SH-SY5Y (cell line): Measurements from ENCODE around the gene MTSS2.
A peak's percentile ranks its signal among the peaks of the same experiment; 100 is the strongest.

ENCODE experiments used
- GATA2 ChIP-seq: IDR thresholded peaks from 2 replicates; pipeline ENCODE4 v1.6.1; 2011; ENCODE audit warnings: mild to moderate bottlenecking, low read depth, low read length
- GATA3 ChIP-seq: IDR thresholded peaks from 2 replicates; pipeline ENCODE4 v1.6.1; 2011; ENCODE audit warnings: low read depth, mild to moderate bottlenecking, low read length, moderate library complexity

The MTSS2 gene

DNA sequence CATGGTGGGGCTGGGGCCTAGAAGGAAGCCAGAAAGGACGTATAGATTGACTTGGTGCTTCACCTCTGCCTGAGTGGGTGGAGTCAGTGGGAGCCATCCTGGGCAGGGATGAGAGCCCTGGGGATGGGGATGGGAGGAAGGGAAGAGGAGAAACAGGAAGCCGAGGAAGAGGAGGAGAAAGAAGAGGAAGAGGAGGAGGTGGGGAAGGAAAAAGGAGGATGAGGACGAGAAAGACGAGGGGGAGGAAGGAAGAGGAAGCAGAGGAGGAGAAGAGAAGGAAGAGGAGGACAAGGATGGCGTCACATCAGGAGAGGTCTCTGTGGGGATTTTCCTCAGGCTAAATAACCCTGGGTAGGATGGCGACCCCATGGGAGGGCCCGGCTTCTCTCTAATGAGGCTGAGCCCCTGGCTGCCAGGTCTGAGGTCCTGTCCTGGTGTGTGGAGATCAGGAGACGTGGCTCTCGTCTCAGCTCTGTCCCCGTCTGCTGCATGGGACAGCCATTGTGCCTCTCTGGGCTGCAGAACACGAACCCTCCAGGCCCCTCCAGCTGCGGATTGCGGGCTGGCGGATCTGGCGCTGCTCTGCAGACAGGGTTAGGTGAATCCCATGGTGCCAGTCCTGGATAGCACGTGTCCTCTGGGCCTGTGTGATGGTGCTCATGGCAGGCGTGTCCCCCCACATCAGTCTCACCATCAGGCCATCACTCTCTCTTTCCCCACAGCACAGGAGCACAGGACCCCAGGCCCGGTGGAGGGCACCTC, 35.5 kb upstream of the MTSS2 start:
- TF ChIP-seq GATA3 (no peak), GATA2 (no peak)

DNA sequence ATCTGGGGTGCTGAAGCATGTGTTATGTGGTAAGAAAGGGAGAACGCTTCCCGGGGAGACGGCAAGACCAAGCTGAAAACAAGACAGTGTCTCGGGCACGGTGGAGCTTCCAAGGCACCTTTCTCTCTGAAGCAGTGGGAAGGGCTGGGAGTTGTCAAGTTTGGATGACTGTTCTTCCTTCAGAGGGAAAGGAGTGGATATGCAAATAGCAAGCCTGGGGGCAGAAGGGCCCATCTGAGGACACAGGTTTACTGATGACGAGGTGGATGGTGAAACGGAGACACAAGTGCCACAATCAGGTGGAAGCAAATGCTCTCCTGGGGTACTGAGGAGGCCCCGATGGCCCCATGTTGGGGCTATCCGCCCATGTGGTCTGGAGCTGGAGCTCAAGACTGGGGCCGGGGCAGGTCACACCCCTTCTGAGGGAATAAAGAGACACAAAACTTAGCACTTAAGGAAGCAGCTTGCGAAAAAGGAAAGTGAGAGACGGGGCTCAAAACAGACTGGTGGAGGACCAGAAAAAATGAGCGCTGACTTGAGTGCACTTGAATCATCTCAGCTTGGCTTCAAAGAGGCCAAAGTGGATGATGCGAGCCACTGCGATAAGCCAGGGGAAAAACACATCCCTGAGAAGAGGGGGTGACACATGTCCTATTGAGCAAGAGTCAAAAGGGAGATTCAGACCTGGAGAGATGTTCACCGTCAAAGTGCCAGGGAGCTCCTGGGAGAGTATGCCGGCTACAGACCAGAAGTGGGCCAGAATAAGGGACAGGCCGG, 34.8 kb upstream of the MTSS2 start:
- no peak for TF ChIP-seq GATA2
- no peak for TF ChIP-seq GATA3

DNA sequence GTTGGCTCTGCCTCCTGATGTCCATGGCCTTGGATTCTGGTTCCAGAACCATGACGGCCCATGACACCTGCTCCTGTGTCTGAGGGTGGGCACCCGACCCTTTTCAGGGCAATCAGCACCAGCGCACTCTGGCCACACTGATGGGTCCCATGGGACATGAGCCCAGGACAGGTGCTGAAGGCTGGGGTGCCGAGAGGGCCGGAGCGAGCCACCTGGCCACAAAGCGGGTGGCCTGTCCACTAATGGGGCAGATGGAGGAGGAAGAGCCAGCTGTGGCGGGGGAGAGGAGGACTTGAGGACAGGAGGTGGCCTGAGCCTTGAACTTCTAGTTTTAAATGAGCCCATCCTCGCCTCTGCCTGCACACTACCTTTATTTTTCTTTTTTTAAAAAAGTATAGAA, 31.2 kb upstream of the MTSS2 start:
- TF ChIP-seq GATA2 (no peak), GATA3 (no peak)

DNA sequence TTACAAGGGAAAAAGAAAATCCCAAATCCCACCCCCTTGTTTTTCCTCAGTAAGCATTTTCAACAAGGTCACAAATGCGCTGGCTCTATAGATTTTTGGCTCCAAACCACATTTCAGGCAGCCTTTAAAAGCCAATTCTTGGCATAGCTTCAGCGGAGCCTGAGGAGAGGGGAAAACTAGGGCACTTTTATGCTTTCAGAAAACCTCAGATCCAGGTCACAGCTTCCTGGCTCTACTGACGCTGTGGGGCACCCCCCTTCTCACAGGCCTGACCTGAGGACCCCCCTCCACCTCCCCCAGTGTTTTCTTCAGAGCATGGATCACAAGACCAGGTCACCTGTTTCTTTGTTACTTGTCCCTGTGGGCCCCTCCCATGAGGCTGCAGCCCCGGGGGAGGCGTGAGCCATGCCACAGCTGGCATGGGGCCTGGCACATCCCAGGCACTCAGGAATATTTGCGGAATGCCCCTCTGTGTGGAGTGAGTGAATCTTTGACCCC, 30.1 kb upstream of the MTSS2 start:
- no peak for TF ChIP-seq GATA3
- TF ChIP-seq GATA2, result no peak

DNA sequence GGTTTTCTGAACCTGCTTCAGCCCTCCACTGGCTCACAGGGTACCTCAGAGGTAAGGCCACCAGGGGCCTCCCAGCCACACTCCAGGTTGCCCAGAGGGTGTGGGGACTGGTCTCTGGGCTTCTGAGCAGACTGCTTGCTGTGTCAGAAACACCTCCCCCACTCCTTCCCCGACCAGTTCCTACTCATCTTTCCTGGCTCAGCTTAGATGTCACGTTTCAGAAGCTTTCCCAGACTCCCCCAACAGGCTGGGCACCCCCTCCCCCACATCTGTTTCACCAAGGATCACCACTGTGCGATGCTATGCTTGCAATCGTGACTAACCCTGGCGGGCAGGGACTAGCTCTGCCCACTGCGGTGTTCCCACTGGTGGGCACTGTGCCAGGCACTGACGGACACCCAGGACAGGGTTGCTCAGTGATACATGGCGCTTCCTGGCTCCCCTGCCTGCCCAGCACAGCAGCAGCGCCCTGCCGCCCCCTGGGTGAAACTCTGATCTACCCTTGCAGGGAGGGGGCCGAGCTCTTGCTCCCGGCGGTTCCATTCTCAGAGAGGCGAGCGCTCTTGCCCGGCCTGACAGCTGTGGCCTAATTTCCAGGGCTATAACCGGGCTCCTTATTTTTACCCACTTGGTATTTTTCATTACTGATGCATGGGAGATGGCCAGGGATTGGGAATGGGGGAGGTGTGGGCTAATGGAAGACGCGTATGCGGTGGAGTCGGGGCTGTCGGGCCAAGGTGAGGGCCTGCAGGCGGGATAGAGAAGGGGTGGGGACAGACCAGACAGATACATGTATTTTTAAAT, 29.4 kb upstream of the MTSS2 start:
- no peak for TF ChIP-seq GATA3
- TF ChIP-seq GATA2, result no peak

DNA sequence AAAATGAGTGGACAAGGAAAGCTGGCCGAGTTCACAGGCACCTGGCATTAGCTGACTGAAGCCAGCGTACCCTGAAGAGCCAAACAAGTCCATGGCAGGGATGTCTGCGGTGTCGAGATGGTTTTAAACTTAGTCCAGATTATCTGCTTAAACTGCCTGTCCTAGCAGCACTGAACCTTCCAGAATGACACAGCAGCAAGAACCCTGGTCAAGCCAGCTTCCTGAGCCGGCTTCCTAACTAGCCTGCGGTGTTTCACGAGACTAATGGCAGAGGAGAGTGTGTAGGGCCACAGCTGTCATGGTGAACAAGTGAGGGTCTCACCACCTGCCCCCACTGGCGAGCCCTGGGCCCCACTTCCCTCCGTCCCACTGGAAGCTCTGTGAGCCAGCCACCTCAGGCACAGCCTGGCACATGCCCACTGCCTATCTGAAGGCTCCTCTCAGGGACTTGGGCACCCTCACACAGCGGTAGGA, 28.8 kb upstream of the MTSS2 start:
- TF ChIP-seq GATA3, result no peak

DNA sequence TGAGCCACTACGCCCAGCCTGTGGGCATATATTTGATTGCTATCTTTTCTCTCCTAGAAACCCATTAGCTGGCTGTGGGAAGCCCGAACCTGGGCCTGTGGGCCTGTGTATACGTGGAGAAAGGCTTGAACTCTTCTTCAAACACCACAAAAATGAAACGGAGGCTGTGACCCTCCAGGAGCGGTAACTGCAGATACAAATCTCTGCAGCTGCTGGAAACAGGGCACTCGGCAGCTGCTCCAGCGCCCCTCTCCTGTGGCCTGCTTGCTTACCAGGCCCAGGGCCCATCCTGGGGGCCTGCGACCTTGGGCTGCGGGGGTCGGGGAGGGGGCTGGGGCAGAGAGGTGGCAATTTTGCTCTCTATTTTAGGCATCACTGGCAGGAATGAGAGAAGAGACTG, 28.0 kb upstream of the MTSS2 start:
- TF ChIP-seq GATA3 (no peak; the same call in 1 of the 2 replicates), GATA2 (peak; percentile 95)

DNA sequence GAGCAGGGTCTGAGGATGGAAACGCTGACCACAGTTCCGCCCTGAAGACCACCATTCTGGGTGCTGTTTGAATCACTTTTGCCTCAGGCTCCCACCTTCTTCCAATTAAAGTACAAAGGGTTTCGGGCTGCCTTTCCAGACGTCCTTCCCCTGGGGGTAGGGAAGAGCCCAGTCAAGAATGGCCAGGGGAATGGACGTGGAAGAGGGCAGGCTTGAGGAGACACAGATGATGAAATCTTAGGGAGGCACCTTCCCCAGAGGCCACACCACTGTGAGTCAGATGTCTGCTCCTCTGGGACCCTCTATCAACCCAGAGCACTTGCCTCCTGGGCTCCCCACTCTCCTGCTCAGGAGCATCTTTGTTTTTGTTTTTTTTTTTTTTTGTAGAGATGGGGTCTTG, 27.5 kb upstream of the MTSS2 start:
- TF ChIP-seq GATA3 (no peak), GATA2 (no peak)

DNA sequence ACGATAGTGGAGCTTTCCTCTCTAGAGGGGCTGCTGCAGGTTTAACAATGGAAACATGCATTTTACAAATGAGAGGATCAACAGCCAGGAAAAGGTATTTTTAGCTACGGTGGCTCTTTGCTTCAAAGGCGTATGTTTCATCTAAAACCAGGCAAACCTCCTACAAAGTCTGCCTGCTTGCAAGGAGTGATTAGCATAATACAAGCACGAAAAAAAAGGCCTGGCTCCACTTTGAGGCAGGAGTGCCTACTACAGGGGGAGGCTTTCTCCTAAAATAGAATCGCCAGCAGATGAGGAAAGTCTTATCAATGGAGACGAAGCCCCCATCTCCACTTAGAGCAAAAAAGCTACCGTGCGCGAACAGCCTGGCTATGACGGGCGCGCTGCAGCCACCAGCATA, 27.1 kb upstream of the MTSS2 start:
- TF ChIP-seq GATA3 (no peak), GATA2 (no peak)

DNA sequence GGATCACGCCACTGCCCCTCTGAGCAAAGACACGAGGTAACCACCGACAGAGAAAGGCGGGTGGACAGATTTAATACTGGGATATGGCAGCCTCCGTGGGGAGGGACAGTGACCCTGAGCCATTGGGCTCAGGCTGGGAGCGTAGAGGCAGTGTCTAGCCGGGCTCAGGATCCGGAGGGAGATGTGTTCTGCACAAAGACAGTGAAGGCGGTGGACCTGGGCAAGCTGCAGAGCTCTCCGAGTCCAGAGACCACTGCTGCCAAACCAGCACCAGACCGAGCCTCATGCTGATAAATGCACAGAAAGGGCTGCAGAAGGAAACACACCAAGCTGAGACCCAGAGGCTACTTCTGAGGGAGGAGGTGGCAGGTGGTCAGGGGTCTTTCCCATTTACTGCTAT, 26.5 kb upstream of the MTSS2 start:
- TF ChIP-seq GATA3, result no peak
- TF ChIP-seq GATA2, result no peak

DNA sequence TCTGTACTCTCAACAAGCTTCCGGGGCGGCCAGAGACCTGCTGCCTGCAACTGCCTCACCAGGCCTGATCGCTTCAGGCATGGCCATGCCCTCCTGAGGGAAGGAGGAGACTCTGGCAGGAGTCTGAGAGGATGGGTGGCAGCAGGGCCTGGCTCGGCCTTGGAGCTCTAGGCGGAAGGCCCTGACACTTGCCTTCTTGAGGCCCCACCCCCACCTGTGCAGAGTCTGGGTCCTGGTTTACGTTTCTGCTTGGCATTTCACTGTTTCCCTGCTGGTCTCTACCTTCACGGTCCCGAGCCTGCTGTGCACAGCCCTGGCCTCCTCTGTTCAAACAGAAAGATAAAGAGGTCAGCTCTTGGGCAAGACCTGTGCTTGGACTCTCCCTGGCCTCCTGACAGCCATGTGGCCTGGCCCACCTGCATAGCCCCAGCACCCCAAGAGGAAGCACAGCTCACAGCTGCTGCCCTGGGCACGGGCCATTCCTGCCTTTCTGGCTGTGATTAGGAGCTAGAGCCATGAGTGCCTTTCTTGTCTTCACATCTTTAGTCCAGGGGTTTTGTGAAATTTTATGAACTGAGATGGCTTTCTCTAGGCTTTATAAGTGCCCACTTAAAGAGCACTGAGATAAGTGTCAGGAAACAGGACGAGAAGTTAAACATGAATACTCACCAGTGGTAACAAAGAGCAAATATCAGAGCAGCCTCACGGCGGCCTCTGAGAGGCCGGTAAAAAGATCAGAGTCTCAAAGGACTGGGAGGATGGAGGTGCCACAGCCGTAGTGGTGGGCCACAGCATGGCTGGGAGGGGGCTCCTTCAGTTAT, 25.6 kb upstream of the MTSS2 start:
- TF ChIP-seq GATA2 (no peak), GATA3 (no peak)

DNA sequence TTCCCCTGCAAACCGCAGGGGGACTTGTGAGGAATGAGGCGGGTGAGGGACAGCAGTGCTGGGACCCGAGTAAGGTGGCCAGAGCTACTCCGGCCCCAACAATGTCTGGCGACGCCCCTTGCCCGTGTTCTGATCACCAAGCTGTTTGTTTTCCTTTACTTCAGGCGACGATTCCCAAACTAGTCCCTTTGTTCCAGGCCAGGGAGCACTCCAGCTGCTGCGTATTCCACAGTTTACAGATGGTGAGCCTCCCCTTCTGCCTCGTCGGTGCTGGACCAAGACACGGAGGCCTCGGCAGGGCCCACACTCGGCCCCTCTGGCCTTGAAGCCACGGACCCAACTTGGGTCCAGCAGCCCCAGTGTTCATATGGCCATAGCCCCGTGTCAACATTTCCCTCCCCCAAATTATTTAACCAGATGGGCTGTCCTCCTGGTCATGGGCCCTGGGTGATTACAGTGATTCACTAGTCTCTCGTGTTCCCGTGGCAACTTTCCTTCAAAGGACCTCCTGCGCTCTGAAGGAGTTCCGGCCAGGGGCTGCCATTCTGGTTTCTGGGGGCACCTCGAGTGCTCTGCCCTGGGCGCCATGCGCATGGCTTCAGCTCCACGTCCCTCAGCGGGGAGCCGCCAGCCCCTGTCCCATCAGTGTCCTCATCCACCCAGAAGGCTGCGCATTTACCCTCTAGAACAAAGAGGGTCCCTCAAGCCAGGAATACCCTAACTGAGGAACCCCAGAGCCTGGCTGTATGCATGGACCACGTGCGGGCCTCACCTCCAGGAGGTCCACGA, 24.8 kb upstream of the MTSS2 start:
- TF ChIP-seq GATA3 (no peak), GATA2 (no peak)

DNA sequence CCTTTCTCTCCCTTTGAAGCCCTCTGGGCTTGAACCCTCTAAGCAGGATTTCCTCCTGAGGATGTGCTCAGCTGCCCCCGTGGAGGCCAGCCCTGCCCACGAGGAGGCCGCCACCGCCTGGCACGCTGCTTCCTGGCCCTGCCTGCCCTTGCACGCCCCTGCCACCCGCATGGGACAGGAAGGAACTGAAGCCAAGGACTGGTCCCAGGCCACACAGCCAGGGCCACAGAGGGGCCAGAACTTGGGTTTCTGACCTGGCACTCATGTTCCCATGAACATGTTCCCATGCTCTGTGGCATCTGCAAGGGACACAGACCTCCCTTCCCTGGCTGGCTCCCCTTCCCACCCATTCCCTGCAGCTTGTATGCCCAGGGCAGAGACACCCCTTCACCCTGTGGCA, 24.1 kb upstream of the MTSS2 start:
- no peak for TF ChIP-seq GATA3
- TF ChIP-seq GATA2, result no peak

DNA sequence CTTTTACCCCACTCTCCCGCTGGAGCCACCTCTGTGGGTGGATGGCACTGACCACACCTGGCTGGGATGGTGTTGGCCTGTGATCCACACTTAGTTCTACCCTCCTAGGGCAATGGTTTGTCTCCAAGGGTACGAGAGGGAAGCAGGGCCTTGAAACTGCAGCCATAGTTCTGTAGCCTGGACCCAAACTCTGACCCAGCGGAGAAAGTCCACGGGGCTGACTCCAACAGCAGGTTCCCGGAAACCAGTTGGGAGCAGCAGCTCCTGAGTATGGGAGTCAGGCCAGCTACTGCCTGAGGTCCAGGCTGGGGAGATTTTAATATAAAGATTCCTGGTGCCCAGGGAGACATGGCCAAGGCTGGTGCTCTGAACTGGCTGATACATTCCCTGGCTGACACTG, 23.6 kb upstream of the MTSS2 start:
- TF ChIP-seq GATA3, result no peak
